Stromal cell of bone marrow (primary cell): ENCODE measurements around the gene TRIM67.
"Not testable (repeated sequence)": the region's sequence is repeated elsewhere in the genome, so short reads cannot be mapped to it uniquely, and the experiment has no call there.

ENCODE experiments used
- DNase-seq: peaks from one replicate; pipeline ENCODE4 v3.0.0-alpha.2; 2012; ENCODE audit warnings: low read depth

TRIM67 gene

GRCh38 chr1:231203259-231204057 is 41.6 kb downstream of the TRIM67 start:
- DNase-seq: no peak

DNA sequence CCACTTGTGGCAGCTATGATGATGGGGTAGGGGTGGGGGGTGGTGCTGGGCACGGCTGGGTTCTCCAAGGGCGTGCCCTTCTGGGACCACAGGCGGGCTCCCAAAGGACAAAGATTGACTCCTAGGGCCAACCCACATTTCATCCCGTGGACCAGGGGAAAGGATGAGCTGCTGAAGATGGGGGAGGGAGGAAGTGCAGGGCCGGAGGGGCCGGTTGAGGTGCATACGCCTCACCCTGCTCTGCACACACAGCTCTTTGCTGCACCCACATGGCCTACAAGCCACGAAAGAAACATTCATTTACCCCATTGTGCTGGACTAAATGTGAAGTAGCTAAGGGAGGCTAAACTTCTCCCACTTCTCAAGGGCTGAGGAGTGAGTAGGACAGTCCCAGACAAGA is 45.0 kb downstream of the TRIM67 start:
- DNase-seq: no peak

DNA sequence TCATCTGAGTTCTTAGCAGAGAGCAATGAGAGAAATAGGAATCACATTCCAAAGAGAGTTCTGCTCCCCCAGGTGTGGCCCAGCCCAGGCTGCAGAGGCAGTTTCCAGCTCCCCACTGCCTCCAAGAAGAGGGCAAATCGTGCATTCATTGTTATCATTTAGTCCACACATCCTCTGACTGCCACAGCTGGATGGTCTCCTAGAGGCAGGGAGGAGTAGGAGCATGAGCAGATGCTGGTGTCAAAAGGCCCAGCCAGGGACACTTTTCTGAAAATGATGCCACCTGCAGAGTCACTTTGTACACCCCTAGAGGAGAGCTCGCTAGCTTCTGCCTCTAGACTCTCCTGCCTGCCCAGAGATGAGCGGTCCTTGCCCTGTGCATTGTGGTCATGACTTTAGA is 45.6 kb downstream of the TRIM67 start:
- DNase-seq: no peak

- no peak for DNase-seq
Observed at GRCh38 chr1:231208980-231209379, 47.1 kb downstream of the TRIM67 start.

- DNase-seq: no peak
Observed at GRCh38 chr1:231209531-231209930, 47.7 kb downstream of the TRIM67 start.

DNA sequence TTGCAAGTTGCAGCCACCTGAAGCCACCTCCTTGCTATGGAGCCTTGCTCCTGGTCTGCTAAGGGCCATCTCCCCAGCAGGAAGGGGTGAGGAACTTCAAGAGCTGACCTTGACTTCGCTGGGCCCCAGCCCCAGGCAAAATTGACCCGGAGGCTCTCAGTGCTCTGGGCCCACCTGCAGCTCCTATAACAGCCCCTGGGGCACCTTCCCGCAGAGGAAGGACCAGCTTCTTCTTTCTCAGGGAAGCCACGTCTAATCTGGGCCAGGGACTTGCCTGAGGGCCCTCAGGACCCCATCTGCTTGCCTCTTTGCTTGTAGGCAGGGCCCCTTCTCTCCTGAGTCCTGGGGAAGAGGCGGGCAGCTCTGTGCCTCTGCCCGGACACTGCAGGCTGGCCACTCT is 48.3 kb downstream of the TRIM67 start:
- no peak for DNase-seq

GRCh38 chr1:231211005-231211857 is 49.4 kb downstream of the TRIM67 start:
- DNase-seq: peak; percentile 16

GRCh38 chr1:231212301-231212700 is 50.4 kb downstream of the TRIM67 start:
- not testable (repeated sequence) for DNase-seq

DNA sequence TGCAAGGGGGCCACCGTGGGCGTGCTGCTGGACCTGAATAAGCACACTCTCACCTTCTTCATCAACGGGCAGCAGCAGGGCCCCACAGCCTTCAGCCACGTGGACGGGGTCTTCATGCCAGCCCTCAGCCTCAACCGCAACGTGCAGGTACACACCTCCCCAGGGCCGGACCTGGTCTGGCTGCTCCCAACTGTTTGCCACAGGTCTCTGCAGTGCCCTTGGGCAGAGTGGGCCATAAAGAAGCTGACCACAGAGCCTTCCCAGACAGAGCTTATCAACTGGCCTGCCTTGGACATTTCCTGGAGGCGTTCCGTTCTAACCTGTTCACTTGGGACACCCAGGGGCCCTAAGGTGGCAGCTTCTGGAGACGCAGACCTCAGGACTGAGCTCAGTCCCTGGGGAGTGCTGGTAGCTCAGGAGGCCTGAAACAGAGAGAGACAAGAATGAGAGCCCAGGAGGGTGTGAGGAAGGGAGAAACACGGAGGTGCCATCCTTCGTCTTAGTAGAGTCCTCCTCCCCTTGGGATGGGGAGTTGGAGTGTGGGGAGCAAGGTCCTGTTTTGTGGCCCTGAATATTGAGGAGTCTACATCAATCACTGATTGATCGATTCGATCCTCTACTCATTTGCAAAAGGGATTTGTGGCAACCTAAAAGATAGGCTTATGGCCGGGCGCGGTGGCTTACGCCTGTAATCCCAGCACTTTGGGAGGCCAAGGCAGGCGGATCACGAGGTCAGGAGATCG is 52.1 kb downstream of the TRIM67 start:
- DNase-seq: no peak

DNA sequence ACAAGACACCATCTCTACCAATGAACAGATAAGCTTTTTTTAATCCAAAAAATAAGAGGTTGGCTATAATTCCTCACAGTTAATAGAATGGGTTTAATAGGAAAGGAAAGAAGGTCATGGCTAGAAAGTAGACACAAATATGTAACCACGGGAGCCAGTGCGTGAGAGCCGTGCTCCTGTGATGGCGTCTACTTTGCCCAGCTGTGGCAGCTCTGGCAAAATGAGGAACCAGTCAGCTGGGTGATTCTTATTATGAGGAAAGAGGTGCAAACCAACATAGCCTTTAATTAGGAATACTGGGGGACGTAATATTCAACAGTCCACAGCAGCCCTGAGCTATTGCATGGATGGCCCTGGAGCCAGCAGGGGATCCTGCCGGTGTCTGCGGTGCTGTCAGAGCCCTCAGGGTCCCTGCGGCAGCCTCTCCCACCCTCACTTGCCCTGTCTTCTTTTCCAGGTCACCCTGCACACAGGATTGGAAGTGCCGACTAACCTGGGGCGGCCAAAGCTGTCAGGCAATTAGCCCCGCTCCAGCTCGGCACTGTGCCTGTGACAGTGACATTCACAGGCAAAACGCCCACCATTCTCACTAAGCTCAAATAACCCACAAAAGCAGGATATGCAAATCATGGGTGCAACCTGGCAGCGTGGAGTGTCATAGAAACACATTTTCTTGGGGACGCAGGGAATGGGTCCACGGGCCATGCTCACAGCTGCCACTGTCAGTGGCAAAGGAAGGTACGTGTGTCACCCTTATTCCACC is 53.2 kb downstream of the TRIM67 start:
- DNase-seq: no peak

GRCh38 chr1:231215681-231216385 is 54.0 kb downstream of the TRIM67 start:
- no peak for DNase-seq

DNA sequence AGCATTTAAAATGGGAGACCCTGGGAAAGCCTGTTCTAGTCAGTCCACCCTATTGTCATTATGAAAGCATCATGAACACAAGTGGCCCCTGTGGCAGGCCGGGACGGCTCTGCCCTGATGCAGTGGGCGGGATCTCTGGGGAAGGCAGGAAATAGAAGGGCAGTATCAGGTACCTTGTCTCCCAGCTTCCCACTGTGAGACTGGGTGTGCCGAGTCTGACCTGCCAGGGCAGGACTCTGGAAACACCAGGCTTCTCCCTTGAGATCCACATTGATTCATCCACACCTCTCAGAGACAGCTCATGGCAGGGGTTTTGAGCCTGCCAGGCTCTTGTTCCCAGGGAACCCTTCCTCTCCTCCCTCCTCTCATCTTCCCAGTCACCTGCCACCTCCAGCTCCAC is 54.6 kb downstream of the TRIM67 start:
- no peak for DNase-seq

GRCh38 chr1:231217056-231217455 is 55.2 kb downstream of the TRIM67 start:
- DNase-seq: no peak

DNA sequence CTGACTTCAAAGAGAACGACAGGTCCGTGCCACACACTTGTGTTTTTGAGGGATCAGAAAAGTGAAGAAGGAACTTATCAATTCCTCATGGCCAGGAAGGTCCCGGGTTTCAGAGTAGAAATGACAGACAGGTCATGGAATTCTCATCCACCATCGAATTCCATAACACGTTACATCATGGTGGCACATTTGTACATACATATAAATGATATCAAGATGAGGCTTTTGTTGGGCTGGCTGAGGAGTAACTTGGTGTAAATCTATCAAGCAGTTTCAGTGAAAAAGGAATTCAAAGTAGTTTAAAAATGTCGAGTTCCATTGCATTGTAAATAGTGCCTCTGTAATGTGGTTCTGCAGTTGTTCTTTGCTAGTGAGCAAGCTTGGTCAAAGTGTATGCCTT is 56.2 kb downstream of the TRIM67 start:
- no peak for DNase-seq

- no peak for DNase-seq
Observed at GRCh38 chr1:231219422-231220401, 57.9 kb downstream of the TRIM67 start.

GRCh38 chr1:231220801-231221200 is 58.9 kb downstream of the TRIM67 start:
- DNase-seq: no peak

GRCh38 chr1:231226156-231226555 is 64.3 kb downstream of the TRIM67 start:
- DNase-seq: no peak

DNA sequence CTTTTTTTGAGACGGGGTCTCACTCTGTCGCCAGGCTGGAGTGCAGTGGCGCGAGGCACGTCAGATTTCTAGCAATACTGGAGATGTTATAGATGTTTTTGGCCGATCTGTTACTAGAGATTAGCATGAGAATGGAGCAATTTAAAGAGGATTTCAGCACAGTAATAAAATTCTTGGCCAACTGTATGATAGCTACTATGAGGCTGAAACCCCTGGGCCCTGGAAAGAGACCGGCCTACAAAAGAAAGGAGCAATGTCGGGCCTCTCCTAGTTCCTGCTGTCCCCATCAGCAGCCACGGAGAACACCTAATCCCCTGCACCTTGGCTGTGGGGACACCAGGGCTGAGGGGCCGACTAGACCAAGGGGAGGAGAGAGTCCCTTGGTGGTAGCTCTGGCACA is 69.7 kb downstream of the TRIM67 start:
- DNase-seq: no peak

GRCh38 chr1:231232870-231233734 is 71.2 kb downstream of the TRIM67 start:
- no peak for DNase-seq
